Fibroblast of lung (primary cell): ENCODE data around the gene XRCC4. TPM values are rescaled to one million over a fixed set of nuclear protein-coding genes. Genes with fewer than 3 reads are reported as not detected.

Experiments used
- DNase-seq, 2 donors: peaks; one replicate each; pipeline versions ENCODE4 v3.0.0 to v3.0.0-alpha.2; 2010; ENCODE audit warnings: low read depth in 2 of 2
- H2AFZ ChIP-seq: 2 replicates; pipeline ENCODE4 v1.5.1; 2012; ENCODE audit warnings: low read length, control low read depth, inconsistent platforms
- H3K27ac ChIP-seq: 2 replicates; pipeline ENCODE4 v1.5.1; 2011; ENCODE audit warnings: low read length, control low read depth; ENCODE audit not compliant: insufficient read depth
- H3K27me3 ChIP-seq: 2 replicates; pipeline ENCODE4 v1.5.1; 2011; ENCODE audit warnings: mild to moderate bottlenecking, low read length; ENCODE audit not compliant: control insufficient read depth, insufficient read depth
- H3K36me3 ChIP-seq: 2 replicates; pipeline ENCODE4 v1.5.1; 2011; ENCODE audit warnings: low read length; ENCODE audit not compliant: control insufficient read depth, insufficient read depth
- H3K4me1 ChIP-seq: 2 replicates; pipeline ENCODE4 v1.5.1; 2011; ENCODE audit warnings: low read length; ENCODE audit not compliant: control insufficient read depth, insufficient read depth; ENCODE audit errors: extremely low read depth
- H3K4me2 ChIP-seq: 2 replicates; pipeline ENCODE4 v1.5.1; 2011; ENCODE audit warnings: low read length, control low read depth; ENCODE audit not compliant: insufficient read depth; ENCODE audit errors: extremely low read depth
- H3K4me3 ChIP-seq, 4 experiments: fragments of 200-600 bp in 1 of 4; sonication (generic) in 1 of 4; replicated peaks in 1 of 4; 2 replicates each; pipeline ENCODE4 v1.5.1; 2011 to 2016; ENCODE audit warnings: low read length in 4 of 4, low read depth in 3 of 4, mild to moderate bottlenecking in 3 of 4, control low read depth in 2 of 4, inconsistent platforms in 1 of 4, mixed read lengths in 1 of 4; ENCODE audit not compliant: insufficient read depth in 1 of 4; ENCODE audit errors: control extremely low read depth in 1 of 4
- H3K79me2 ChIP-seq: 2 replicates; pipeline ENCODE4 v1.5.1; 2012; ENCODE audit warnings: mild to moderate bottlenecking, low read length, inconsistent platforms; ENCODE audit not compliant: control insufficient read depth, insufficient read depth
- H3K9ac ChIP-seq: 2 replicates; pipeline ENCODE4 v1.5.1; 2011; ENCODE audit warnings: mild to moderate bottlenecking, low read length, control low read depth; ENCODE audit not compliant: insufficient read depth
- H3K9me3 ChIP-seq: 2 replicates; pipeline ENCODE4 v1.5.1; 2012; ENCODE audit warnings: low read depth, low read length; ENCODE audit not compliant: control insufficient read depth, insufficient read depth
- H4K20me1 ChIP-seq: 2 replicates; pipeline ENCODE4 v1.5.1; 2011; ENCODE audit warnings: low read length; ENCODE audit not compliant: control insufficient read depth, insufficient read depth; ENCODE audit errors: extremely low read depth
- CTCF ChIP-seq, 2 donors: IDR thresholded peaks in 1 of 2; conservative IDR thresholded peaks in 1 of 2; 1 replicate in 1 of 2; 2 replicates in 1 of 2; pipeline ENCODE4 v1.5.1; 2011 to 2012; ENCODE audit warnings: low read length in 2 of 2, control low read depth in 1 of 2, inconsistent platforms in 1 of 2, low read depth in 1 of 2, mild to moderate bottlenecking in 1 of 2
- EZH2 ChIP-seq: IDR thresholded peaks from 2 replicates; pipeline ENCODE4 v1.5.1; 2012; ENCODE audit warnings: low read length, control low read depth, mild to moderate bottlenecking; ENCODE audit errors: missing control alignments
- polyA plus RNA-seq, 2 donors: library from polyadenylated mRNA; depleted of rRNA in 1 of 2; stranded (reverse) in 1 of 2; unstranded in 1 of 2; fragments of >200 nt; gene quantifications; 2 replicates each; pipeline ENCODE4 v1.2.1, GENCODE V29; 2011 to 2012; ENCODE audit warnings: missing spikeins in 1 of 2
- total RNA-seq: library from RNA; depleted of rRNA; stranded (reverse); fragments of >200 nt; gene quantifications from 2 replicates; pipeline ENCODE4 v1.2.1, GENCODE V29; 2014

Gene XRCC4
- total and polyA plus RNA-seq, 2 donors (not counting 1 experiment from before 2014, with no cell fraction given) = 7.5 to 7.6 TPM

GRCh38 chr5:83363111-83363885, 286.0 kb downstream of the XRCC4 start:
- H3K4me2 ChIP-seq = no peak overlapping the region
- no peak for DNase-seq
- no peak overlapping the region for H3K27ac ChIP-seq
- no peaks in the 10 kb centered on the region for H3K79me2 ChIP-seq
- H4K20me1 ChIP-seq = no peaks in the 10 kb centered on the region
- TF ChIP-seq CTCF (conservative IDR thresholded peaks at IDR 0.05 in 1 of 2, IDR thresholded peaks at IDR 0.05 in 1 of 2; ENCODE audit: low read depth in 1 of 2, low read length in 2 of 2) (no peak), EZH2 (no peak)
- H3K9me3 ChIP-seq = no peaks in the 10 kb centered on the region
- no peaks in the 10 kb centered on the region for H3K27me3 ChIP-seq
- no peak overlapping the region for H2AFZ ChIP-seq
- H3K4me1 ChIP-seq = no peaks in the 10 kb centered on the region
- H3K4me3 ChIP-seq = no peak overlapping the region
- H3K9ac ChIP-seq = no peak overlapping the region
- no peaks in the 10 kb centered on the region for H3K36me3 ChIP-seq

- no peaks in the 10 kb centered on the region for H3K4me1 ChIP-seq
- no peaks in the 10 kb centered on the region for H4K20me1 ChIP-seq
- H3K9me3 ChIP-seq = no peaks in the 10 kb centered on the region
- no peak overlapping the region for H2AFZ ChIP-seq
- H3K36me3 ChIP-seq = no peaks in the 10 kb centered on the region
- no peak overlapping the region for H3K4me3 ChIP-seq
- H3K9ac ChIP-seq = no peak overlapping the region
- H3K79me2 ChIP-seq = no peaks in the 10 kb centered on the region
- H3K27ac ChIP-seq = no peak overlapping the region
- TF ChIP-seq EZH2 (no peak), CTCF (conservative IDR thresholded peaks at IDR 0.05 in 1 of 2, IDR thresholded peaks at IDR 0.05 in 1 of 2; ENCODE audit: low read depth in 1 of 2, low read length in 2 of 2) (no peak)
- no peak for DNase-seq
- no peaks in the 10 kb centered on the region for H3K27me3 ChIP-seq
- H3K4me2 ChIP-seq = no peak overlapping the region
Observed at GRCh38 chr5:83363886-83364275, 286.5 kb downstream of the XRCC4 start.

GRCh38 chr5:83364312-83365299, 287.3 kb downstream of the XRCC4 start:
- Histone ChIP-seq H3K4me1 (no peaks in the 10 kb centered on the region), H3K4me3 (no peak overlapping the region), H3K36me3 (no peaks in the 10 kb centered on the region), H2AFZ (no peak overlapping the region), H3K79me2 (no peaks in the 10 kb centered on the region), H3K9ac (no peak overlapping the region), H3K27me3 (no peaks in the 10 kb centered on the region), H3K9me3 (no peaks in the 10 kb centered on the region), H4K20me1 (no peaks in the 10 kb centered on the region), H3K27ac (no peak overlapping the region), H3K4me2 (no peak overlapping the region)
- no peak for DNase-seq
- TF ChIP-seq EZH2 (no peak), CTCF (conservative IDR thresholded peaks at IDR 0.05 in 1 of 2, IDR thresholded peaks at IDR 0.05 in 1 of 2; ENCODE audit: low read depth in 1 of 2, low read length in 2 of 2) (no peak)
